Esophagus squamous epithelium (tissue), 5 donors: ENCODE measurements around the gene CFAP77. TPM values are rescaled to one million over a fixed set of nuclear protein-coding genes. Genes with fewer than 3 reads are reported as not detected.

Experiments used
- DNase-seq: peaks from one replicate; lab custom pipeline; 2025; lab: John Stamatoyannopoulos, UW
- H3K27ac ChIP-seq, 4 donors: fragments of 200-600 bp; sonication (generic); one replicate each; pipeline ENCODE4 v1.5.1; 2016 to 2019; ENCODE audit warnings: mild to moderate bottlenecking in 1 of 4
- H3K27me3 ChIP-seq, 4 donors: fragments of 200-600 bp; sonication (generic); 1 replicate in 3 of 4; 2 replicates in 1 of 4; pipeline versions ENCODE4 v1.5.1 to v1.6.0; 2017 to 2021; ENCODE audit warnings: antibody characterized with exemption in 1 of 4
- H3K36me3 ChIP-seq, 3 donors: fragments of 200-600 bp; sonication (generic); one replicate each; pipeline ENCODE4 v1.5.1; 2016 to 2019
- H3K4me1 ChIP-seq, 3 donors: fragments of 200-600 bp; sonication (generic); one replicate each; pipeline ENCODE4 v1.5.1; 2017 to 2019
- H3K4me3 ChIP-seq, 4 donors: fragments of 200-600 bp; sonication (generic); 1 replicate in 3 of 4; 2 replicates in 1 of 4; pipeline ENCODE4 v1.5.1; 2016 to 2019; ENCODE audit warnings: mild to moderate bottlenecking in 2 of 4, moderate library complexity in 1 of 4
- H3K9me3 ChIP-seq, 3 donors: fragments of 200-600 bp; sonication (generic); one replicate each; pipeline ENCODE4 v1.5.1; 2016 to 2019
- POLR2A ChIP-seq, 4 donors: fragments of 450-650 bp; IDR thresholded peaks; one replicate each; pipeline ENCODE4 v1.6.1; 2017; ENCODE audit warnings: antibody characterized with exemption in 4 of 4, mild to moderate bottlenecking in 4 of 4, moderate library complexity in 3 of 4
- WGBS, 2 donors: methylation state at CpG; one replicate each; pipeline ENCODE4 v1.1.5; 2018; 5-methylcytosine and 5-hydroxymethylcytosine counted together
- intact Hi-C: fragments of 100-400 bp; cut with DNase I; formaldehyde crosslinking; loops from one replicate; pipeline ENCODE4 v1.15.0; 2022
- total RNA-seq, 4 donors: library from RNA; depleted of rRNA; stranded (reverse); fragments of >200 nt; gene quantifications; one replicate each; pipeline ENCODE4 v1.1.0, GENCODE V29; 2016
- TF ChIP-seq, protein P1 (sequence below), 6 experiments: fragments of 450-650 bp in 4 of 6; fragments of 200-600 bp in 2 of 6; sonication (generic) in 2 of 6; IDR thresholded peaks; one replicate each; pipeline ENCODE4 v1.5.1; 2016 to 2019; ENCODE audit warnings: antibody characterized with exemption in 6 of 6, mild to moderate bottlenecking in 4 of 6, moderate library complexity in 4 of 6
- donor health status: DM: yes; HTN: yes; CAD: no.

CFAP77 gene
- not detected for total RNA-seq

- Histone ChIP-seq H3K4me3 (peak within 1 kb of the TSS; percentile 31 to 73 (median 43)), H3K27ac (no peak within 1 kb of the TSS), H3K36me3 (no peaks in the 10 kb centered on the region), H3K9me3 (no peaks in the 10 kb centered on the region), H3K27me3 (peaks cover 0 to 58% (median 13%) of the 10 kb centered on the region in 4 donors), H3K4me1 (peaks cover 27 to 51% (median 32%) of the 10 kb centered on the region in 3 donors)
- no peak for DNase-seq
- intact Hi-C loops = loop anchor here (10.0 kb wide), 2 partner anchors 165 to 395 kb away; no protein-coding TSS in a partner anchor
- 2% methylated on average over 4 to 11 of the region's 69 CpGs for WGBS, 2 donors
- no peak for TF ChIP-seq POLR2A (IDR thresholded peaks at IDR 0.05)
- TF ChIP-seq, protein P1, sequence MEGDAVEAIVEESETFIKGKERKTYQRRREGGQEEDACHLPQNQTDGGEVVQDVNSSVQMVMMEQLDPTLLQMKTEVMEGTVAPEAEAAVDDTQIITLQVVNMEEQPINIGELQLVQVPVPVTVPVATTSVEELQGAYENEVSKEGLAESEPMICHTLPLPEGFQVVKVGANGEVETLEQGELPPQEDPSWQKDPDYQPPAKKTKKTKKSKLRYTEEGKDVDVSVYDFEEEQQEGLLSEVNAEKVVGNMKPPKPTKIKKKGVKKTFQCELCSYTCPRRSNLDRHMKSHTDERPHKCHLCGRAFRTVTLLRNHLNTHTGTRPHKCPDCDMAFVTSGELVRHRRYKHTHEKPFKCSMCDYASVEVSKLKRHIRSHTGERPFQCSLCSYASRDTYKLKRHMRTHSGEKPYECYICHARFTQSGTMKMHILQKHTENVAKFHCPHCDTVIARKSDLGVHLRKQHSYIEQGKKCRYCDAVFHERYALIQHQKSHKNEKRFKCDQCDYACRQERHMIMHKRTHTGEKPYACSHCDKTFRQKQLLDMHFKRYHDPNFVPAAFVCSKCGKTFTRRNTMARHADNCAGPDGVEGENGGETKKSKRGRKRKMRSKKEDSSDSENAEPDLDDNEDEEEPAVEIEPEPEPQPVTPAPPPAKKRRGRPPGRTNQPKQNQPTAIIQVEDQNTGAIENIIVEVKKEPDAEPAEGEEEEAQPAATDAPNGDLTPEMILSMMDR (IDR thresholded peaks at IDR 0.05) = no peak
Measured at GRCh38 chr9:132409828-132410528, at the start of gene CFAP77. Gene CFAP77, plus strand, starts transcription at chr9:132410211. Its CDS starts 61 bp downstream, at chr9:132410272.

- TF ChIP-seq, protein P1 (IDR thresholded peaks at IDR 0.05) = no peak
- TF ChIP-seq POLR2A (IDR thresholded peaks at IDR 0.05) = no peak
- 80 to 100% methylated on average over 3 to 9 of the region's 9 CpGs for WGBS, 2 donors
- H3K4me3 ChIP-seq = no peak overlapping the region
- H3K4me1 ChIP-seq = peaks cover 4 to 24% (median 6%) of the 10 kb centered on the region in 3 donors
- no peaks in the 10 kb centered on the region for H3K27me3 ChIP-seq
- no peaks in the 10 kb centered on the region for H3K36me3 ChIP-seq
- no peak for DNase-seq
- intact Hi-C loops = no loop called here
- H3K9me3 ChIP-seq = no peaks in the 10 kb centered on the region
- H3K27ac ChIP-seq = no peak overlapping the region
Measured at GRCh38 chr9:132364068-132364467, 45.9 kb upstream of the CFAP77 start.

DNA sequence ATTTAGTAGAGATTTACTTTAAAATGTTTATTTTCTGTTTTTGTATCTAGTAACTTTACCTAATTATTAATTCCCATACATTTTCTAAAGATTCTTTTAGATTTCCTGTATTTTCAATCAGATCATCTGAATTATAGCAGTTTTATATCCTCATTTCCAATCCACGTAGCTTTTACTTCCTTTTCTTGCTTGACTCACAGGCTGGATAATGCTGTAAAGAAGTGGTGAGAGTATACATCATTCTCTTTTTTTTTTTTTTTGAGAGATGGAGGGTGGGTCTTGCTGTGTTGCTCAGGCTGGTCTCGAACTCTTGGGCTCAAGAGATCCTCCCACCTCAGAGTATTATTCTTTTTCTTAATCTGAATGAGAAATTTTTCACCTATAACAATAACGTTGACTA is 44.0 kb upstream of the CFAP77 start:
- Histone ChIP-seq H3K4me1 (peaks cover 4 to 19% (median 6%) of the 10 kb centered on the region in 3 donors), H3K36me3 (no peaks in the 10 kb centered on the region), H3K9me3 (no peaks in the 10 kb centered on the region), H3K4me3 (no peak overlapping the region), H3K27ac (no peak overlapping the region), H3K27me3 (no peaks in the 10 kb centered on the region)
- no peak for TF ChIP-seq POLR2A (IDR thresholded peaks at IDR 0.05)
- TF ChIP-seq, protein P1 (IDR thresholded peaks at IDR 0.05) = no peak
- no peak for DNase-seq
- intact Hi-C loops = no loop called here
- 61 to 72% methylated on average over 3 of the region's 3 CpGs for WGBS, 2 donors

- H3K27ac ChIP-seq = no peak overlapping the region
- no peaks in the 10 kb centered on the region for H3K27me3 ChIP-seq
- WGBS, 2 donors = 80 to 95% methylated on average over 4 of the region's 4 CpGs
Measured at GRCh38 chr9:132366481-132366880, 43.5 kb upstream of the CFAP77 start.

More at GRCh38 chr9:132366481-132366880, 43.5 kb upstream of the CFAP77 start:
- TF ChIP-seq, protein P1 (IDR thresholded peaks at IDR 0.05) = no peak
- TF ChIP-seq POLR2A (IDR thresholded peaks at IDR 0.05) = no peak
- no peaks in the 10 kb centered on the region for H3K36me3 ChIP-seq
- H3K4me1 ChIP-seq = peaks cover 4 to 19% (median 6%) of the 10 kb centered on the region in 3 donors
- no peaks in the 10 kb centered on the region for H3K9me3 ChIP-seq
- no peak for DNase-seq
- intact Hi-C loops = no loop called here
- H3K4me3 ChIP-seq = no peak overlapping the region
